GM19452 (cell line): ENCODE measurements around the gene RCCD1.

ENCODE experiments used
- ATAC-seq: cut with Tn5 transposase; IDR thresholded peaks from one replicate; pipeline ENCODE4 v1.9.1; 2021; ENCODE audit not compliant: unreplicated experiment

The RCCD1 gene

GRCh38 chr15:91007266-91007665 is 52.6 kb downstream of the RCCD1 start:
- no peak for ATAC-seq
